Measurements from ENCODE around the gene FHIT.
"Not testable (repeated sequence)": the region's sequence is repeated elsewhere in the genome, so short reads cannot be mapped to it uniquely, and the experiment has no call there.

The FHIT gene

DNA sequence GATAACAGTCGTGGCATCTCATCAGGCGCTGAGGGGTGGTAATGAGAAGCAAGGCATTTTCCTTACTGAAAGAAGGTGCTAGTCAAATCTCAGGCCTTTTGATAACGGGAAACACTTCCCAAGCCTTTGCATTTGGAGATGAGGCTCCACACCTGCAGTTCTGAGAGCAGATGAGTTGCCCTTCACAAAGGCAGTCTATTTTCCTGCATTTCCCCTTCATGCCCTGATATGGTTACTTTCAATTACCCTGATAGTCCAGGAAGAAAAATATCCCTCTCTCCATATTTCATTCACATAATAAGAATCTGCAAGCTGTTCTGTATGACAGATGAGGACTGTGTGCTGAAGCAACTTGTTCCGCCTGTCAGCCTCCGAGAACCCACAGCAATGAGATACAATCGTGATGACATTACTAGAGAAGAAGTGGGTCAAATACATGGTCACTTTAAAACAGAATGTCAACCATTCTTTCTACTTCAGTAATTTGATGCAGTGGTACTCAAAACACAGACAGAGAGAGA, 25.0 kb downstream of the FHIT start:
- FAIRE-seq (no peak), DNase-seq (ENCODE audit: insufficient read length) (no peak)
- TF ChIP-seq TAF1 (IDR thresholded peaks at IDR 0.05; ENCODE audit: borderline replicate concordance, low read depth, low read length), result no peak
- no peak for TF ChIP-seq POLR2AphosphoS5 (IDR thresholded peaks at IDR 0.05; ENCODE audit: low read depth, low read length)
- TF ChIP-seq POLR2A (IDR thresholded peaks at IDR 0.05; ENCODE audit: low read depth, low read length), result no peak

DNA sequence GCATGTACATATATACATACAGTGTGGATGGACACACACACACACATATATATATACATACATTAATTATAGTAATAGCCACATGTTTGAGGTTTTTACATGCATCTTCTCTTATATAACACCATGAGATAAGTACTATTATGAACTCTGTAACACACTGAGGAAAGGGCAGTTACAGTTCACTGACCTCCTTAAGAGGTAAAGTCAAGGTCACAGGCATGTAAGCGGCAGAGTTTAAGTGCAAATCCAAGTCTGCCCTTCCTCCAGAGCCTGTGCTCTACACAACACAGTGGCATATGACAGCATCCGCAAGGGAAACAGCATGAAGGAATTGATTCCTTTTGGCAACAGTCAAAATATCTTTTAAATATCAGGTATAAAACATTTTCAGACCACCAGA, 26.4 kb downstream of the FHIT start:
- TF ChIP-seq POLR2AphosphoS5 (IDR thresholded peaks at IDR 0.05; ENCODE audit: low read depth, low read length) (no peak), TAF1 (IDR thresholded peaks at IDR 0.05; ENCODE audit: borderline replicate concordance, low read depth, low read length) (no peak), POLR2A (IDR thresholded peaks at IDR 0.05; ENCODE audit: low read depth, low read length) (no peak)
- DNase-seq (ENCODE audit: insufficient read length) (no peak), FAIRE-seq (no peak)

DNA sequence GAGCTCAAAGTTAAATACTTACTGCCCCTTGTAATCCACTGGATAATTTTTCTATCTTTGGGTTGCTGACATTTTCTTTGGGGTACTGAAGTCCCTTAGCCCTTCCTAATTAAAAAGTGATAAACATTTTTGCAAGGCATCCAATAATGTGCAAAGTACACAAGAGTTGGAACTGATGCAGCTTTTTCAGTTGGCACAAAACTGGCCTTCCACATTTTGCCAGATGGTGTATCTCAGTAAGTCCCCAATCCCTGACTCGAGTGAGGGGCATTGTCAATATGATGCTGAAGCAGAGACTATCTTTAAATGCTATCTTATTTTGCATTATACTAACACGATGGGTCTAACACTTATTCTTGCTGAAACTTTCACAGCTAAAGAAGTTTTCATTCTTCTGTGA, 27.8 kb downstream of the FHIT start:
- DNase-seq (ENCODE audit: insufficient read length) (no peak), FAIRE-seq (no peak)
- TF ChIP-seq TAF1 (IDR thresholded peaks at IDR 0.05; ENCODE audit: borderline replicate concordance, low read depth, low read length), result no peak
- no peak for TF ChIP-seq POLR2AphosphoS5 (IDR thresholded peaks at IDR 0.05; ENCODE audit: low read depth, low read length)
- no peak for TF ChIP-seq POLR2A (IDR thresholded peaks at IDR 0.05; ENCODE audit: low read depth, low read length)

DNA sequence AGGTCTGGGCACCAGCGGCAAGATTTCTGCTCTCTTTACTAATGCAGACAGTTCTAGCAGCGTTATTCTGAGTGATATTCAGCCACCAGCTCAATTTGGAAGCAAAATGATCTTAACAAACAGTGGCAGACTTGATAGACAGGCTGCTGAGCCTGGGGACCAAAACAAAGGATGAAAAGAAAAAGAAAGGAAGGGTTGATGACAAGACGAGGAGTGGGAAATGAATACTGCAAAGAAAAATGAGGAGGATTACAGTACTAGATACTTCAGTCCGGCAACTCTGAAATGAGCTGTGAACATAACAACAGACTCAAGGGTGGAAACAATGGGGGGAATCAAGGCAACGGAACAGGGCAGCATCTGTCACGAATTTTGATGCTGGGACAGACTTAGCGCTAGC, 28.8 kb downstream of the FHIT start:
- TF ChIP-seq POLR2A (IDR thresholded peaks at IDR 0.05; ENCODE audit: low read depth, low read length) (no peak), TAF1 (IDR thresholded peaks at IDR 0.05; ENCODE audit: borderline replicate concordance, low read depth, low read length) (no peak), POLR2AphosphoS5 (IDR thresholded peaks at IDR 0.05; ENCODE audit: low read depth, low read length) (no peak)
- DNase-seq (ENCODE audit: insufficient read length) (no peak), FAIRE-seq (no peak)

DNA sequence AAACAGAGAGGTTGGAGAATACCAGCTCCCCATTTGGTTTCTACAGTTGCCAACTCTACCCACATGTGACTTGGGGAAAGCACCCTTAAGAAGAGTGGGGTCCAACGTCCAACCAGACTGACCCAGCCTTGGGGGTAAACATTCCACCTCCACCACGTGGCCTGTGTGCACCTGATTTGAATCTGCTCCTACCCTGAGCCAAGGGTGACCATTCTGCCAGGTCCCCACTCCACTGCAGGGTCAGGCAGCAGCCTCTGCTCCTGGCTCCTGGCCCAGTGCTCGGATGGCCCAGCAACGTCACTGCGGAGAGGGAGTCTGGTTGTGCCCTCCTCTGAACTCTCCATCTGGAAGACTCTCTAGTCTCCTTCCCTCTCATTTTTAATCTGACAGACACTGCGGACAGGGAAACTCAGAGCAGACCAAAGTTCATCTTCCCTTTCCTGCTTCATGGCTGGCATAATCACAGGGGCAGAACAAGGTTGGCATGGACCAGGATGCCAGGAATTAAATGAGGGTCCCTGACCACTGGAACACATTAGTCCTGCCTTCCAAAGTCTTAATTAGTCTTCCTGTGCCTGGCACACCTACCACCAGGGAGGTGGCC, 29.4 kb downstream of the FHIT start:
- no peak for FAIRE-seq
- TF ChIP-seq POLR2A (IDR thresholded peaks at IDR 0.05; ENCODE audit: low read depth, low read length) (no peak), POLR2AphosphoS5 (IDR thresholded peaks at IDR 0.05; ENCODE audit: low read depth, low read length) (no peak), TAF1 (IDR thresholded peaks at IDR 0.05; ENCODE audit: borderline replicate concordance, low read depth, low read length) (no peak)

DNA sequence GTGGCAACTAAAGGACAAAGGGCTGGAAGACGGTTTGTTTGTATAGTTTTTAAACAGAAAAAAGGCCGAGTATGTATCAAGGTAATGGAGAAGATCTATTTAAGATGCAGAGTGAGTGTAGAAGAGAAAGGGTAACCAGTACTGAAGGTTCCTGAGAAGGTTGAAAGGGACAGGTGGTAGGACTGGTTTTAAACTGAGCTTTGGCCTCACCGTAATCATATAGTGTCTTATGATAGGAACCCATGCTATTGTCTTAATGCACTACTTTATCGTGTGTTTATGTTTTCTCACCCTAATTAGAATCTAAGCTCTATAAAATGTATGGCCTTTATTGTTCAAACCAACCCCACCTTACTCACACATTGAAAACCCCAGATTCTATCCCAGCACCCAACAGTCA, 32.7 kb downstream of the FHIT start:
- no peak for FAIRE-seq
- no peak for DNase-seq (ENCODE audit: insufficient read length)
- TF ChIP-seq POLR2AphosphoS5 (IDR thresholded peaks at IDR 0.05; ENCODE audit: low read depth, low read length), result no peak
- no peak for TF ChIP-seq TAF1 (IDR thresholded peaks at IDR 0.05; ENCODE audit: borderline replicate concordance, low read depth, low read length)
- TF ChIP-seq POLR2A (IDR thresholded peaks at IDR 0.05; ENCODE audit: low read depth, low read length), result no peak

More for the DNA sequence above, 29.4 kb downstream of the FHIT start:
- DNase-seq (ENCODE audit: insufficient read length), result no peak

DNA sequence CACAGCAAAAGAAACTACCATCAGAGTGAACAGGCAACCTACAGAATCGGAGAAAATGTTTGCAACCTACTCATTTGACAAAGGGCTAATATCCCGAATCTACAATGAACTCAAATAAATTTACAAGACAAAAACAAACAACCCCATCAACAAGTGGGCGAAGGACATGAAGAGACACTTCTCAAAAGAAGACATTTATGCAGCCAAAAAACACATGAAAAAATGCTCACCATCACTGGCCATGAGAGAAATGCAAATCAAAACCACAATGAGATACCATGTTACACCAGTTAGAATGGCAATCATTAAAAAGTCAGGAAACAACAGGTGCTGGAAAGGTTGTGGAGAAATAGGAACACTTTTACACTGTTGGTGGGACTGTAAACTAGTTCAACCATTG, 35.1 kb downstream of the FHIT start:
- not testable (repeated sequence) for DNase-seq (ENCODE audit: insufficient read length); FAIRE-seq

DNA sequence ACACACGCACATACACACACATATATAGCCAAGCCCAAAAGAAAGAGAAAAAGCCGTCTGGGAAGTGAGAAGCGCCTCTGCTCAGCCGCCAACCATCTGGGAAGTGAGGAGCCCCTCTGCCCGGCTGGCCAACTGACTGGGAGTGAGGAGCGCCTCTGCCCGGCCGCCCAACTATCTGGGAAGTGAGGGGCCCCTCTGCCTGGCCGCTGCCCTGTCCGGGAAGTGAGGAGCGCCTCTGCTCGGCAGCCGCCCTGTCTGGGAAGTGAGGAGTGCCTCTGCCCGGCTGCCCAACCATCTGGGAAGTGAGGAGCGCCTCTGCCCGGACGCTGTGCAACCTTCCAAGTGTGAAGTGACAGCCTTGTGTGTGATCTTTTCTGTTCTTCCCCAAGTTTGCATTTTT, 49.2 kb downstream of the FHIT start:
- DNase-seq (ENCODE audit: insufficient read length) (no peak), FAIRE-seq (no peak)
- no peak for TF ChIP-seq POLR2AphosphoS5 (IDR thresholded peaks at IDR 0.05; ENCODE audit: low read depth, low read length)

DNA sequence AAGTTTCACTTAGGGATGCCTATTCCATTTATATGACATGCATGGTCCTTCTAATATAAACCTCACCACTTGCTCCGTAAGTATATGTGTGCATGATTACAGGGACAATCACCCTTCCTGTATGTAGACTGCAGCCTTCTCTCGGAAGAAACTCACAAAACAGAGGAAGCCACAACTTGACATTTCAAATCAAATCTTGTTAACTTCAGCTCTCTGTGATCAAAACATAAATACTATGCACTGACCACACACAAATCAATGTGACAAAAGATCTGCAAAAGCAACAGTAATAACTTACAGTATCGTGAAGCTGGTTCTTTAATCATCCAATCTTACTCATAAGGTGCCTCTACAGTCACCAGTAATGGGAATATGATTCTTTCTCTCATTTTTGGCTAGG, 50.2 kb downstream of the FHIT start:
- no peak for TF ChIP-seq POLR2A (IDR thresholded peaks at IDR 0.05; ENCODE audit: low read depth, low read length)
- no peak for TF ChIP-seq POLR2AphosphoS5 (IDR thresholded peaks at IDR 0.05; ENCODE audit: low read depth, low read length)
- no peak for TF ChIP-seq TAF1 (IDR thresholded peaks at IDR 0.05; ENCODE audit: borderline replicate concordance, low read depth, low read length)
- DNase-seq (ENCODE audit: insufficient read length) (no peak), FAIRE-seq (no peak)

DNA sequence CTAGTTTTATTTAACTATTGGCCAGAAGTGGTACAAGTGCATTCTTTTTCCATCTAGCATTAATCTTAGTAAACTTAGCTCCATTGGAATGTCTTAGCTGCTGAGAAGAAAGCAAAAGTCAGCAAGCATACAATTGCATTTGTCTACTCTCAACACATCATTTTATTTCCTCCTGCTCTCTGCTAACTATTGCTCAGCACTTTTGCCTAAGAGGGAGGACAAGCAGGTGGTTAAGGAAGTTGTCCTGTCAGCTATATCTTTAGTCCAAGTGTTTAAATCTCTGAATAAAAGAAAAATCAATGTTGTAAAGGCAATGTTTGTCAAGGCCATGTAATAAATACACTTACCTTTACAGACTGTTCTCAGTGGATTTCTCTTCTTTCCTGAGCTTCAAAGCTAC, 51.0 kb downstream of the FHIT start:
- TF ChIP-seq POLR2A (IDR thresholded peaks at IDR 0.05; ENCODE audit: low read depth, low read length), result no peak
- no peak for TF ChIP-seq POLR2AphosphoS5 (IDR thresholded peaks at IDR 0.05; ENCODE audit: low read depth, low read length)
- TF ChIP-seq TAF1 (IDR thresholded peaks at IDR 0.05; ENCODE audit: borderline replicate concordance, low read depth, low read length), result no peak
- DNase-seq (ENCODE audit: insufficient read length), result no peak

DNA sequence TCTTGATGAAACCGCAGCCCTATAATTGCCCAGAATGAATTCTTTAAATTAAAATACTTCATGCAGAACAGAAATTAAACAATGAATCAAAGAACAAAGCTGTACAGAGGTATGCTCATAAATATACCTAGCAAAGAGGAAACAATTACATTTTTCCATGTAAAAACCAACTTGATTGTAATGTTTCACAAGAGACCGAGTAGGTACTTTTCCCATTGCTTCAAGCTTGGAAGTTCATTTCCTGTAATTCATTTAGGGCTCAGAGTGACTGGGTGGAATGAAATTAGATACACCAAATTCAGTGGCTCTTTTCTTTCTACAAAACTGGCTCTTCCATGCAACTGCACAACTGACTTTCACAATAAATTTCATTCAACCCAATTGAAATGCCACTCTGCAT, 51.4 kb downstream of the FHIT start:
- TF ChIP-seq TAF1 (IDR thresholded peaks at IDR 0.05; ENCODE audit: borderline replicate concordance, low read depth, low read length) (no peak), POLR2AphosphoS5 (IDR thresholded peaks at IDR 0.05; ENCODE audit: low read depth, low read length) (no peak), POLR2A (IDR thresholded peaks at IDR 0.05; ENCODE audit: low read depth, low read length) (no peak)
- DNase-seq (ENCODE audit: insufficient read length) (no peak), FAIRE-seq (no peak)

More for the DNA sequence above, 51.0 kb downstream of the FHIT start:
- FAIRE-seq, result peak; percentile 63

DNA sequence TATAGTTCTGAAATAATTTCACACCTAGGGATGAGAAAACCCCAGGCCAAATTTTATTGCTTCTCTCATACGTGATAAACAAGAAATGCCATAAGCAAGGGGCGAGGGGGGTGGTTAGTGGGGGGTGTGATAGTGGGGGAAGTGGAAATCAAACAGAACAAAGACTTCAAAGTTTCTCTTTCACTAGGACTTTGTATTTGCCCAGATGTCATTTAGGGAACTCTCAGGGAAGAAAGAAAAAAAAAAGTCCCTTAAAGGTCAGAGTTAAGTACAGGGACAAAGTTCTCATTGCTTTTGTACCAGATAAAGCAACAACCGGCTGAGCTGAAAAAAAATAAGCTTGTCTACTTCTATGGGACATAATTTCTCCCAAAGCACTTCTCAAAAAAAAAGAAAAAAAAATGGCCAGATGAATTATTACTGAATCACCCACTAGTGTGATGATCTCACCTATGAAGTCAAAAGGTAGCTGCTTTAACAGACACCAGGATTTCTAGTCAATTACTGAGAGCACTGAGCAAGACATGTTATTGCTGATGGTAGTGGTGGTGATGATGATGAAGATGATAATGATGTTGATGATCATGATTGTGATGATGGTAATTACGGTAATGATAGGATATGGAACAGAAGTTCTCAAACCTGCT, 56.2 kb downstream of the FHIT start:
- no peak for TF ChIP-seq TAF1 (IDR thresholded peaks at IDR 0.05; ENCODE audit: borderline replicate concordance, low read depth, low read length)
- no peak for TF ChIP-seq POLR2AphosphoS5 (IDR thresholded peaks at IDR 0.05; ENCODE audit: low read depth, low read length)
- TF ChIP-seq POLR2A (IDR thresholded peaks at IDR 0.05; ENCODE audit: low read depth, low read length), result no peak
- DNase-seq (ENCODE audit: insufficient read length), result no peak
- FAIRE-seq, result no peak

Measured in GM12892 (cell line).